Measurements from ENCODE around the gene PPP1R1B. TPM values are rescaled to one million over a fixed set of nuclear protein-coding genes. Genes with fewer than 3 reads are reported as not detected.
A peak's percentile ranks its signal among the peaks of the same experiment; 100 is the strongest.

PPP1R1B gene
- total and polyA plus RNA-seq, 9 of the 15 experiments (the other 6 are each of a cell fraction or from before 2014, with no cell fraction given): 0.07 to 0.18 (median 0.10) TPM; not detected in 4

DNA sequence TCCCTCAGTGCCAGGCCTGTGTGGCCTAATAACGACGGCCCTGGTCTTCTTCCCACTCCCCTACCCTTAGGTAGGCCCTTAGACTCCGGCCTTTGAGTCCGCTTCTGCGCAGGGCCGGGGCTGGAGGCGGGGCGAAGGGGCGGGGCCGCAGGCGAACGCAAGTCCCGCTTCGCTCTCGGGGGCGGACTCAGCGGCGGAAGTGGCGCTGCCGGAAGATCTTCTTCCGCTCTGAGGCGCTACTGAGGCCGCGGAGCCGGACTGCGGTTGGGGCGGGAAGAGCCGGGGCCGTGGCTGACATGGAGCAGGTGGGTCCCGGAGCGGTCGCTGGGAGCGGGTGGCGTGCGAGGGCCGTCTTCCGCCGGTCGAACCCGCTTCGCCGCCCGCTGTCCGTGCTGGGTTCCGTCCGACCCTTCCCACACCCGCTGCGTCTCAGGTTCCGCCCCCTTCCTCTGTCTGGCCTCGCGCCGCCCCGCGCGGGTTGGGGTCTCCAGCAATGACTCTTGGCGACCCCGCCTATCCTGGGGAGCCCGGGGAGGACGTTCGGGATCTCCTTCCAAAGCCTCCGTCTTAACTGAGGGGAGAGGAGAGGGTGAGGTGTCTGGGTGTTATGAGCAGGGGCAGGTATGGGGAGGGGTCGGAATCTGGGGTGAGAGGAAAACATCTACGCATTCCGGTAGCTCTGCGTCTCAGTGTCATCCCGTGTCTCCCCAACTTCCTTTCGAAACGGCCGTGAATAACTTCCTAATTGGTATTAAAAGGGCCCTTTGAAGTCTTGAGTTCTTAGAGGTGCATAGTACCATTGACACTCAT is 10.4 kb downstream of the PPP1R1B start, which contains the start of gene STARD3 (continued):
- TF ChIP-seq, protein P1, sequence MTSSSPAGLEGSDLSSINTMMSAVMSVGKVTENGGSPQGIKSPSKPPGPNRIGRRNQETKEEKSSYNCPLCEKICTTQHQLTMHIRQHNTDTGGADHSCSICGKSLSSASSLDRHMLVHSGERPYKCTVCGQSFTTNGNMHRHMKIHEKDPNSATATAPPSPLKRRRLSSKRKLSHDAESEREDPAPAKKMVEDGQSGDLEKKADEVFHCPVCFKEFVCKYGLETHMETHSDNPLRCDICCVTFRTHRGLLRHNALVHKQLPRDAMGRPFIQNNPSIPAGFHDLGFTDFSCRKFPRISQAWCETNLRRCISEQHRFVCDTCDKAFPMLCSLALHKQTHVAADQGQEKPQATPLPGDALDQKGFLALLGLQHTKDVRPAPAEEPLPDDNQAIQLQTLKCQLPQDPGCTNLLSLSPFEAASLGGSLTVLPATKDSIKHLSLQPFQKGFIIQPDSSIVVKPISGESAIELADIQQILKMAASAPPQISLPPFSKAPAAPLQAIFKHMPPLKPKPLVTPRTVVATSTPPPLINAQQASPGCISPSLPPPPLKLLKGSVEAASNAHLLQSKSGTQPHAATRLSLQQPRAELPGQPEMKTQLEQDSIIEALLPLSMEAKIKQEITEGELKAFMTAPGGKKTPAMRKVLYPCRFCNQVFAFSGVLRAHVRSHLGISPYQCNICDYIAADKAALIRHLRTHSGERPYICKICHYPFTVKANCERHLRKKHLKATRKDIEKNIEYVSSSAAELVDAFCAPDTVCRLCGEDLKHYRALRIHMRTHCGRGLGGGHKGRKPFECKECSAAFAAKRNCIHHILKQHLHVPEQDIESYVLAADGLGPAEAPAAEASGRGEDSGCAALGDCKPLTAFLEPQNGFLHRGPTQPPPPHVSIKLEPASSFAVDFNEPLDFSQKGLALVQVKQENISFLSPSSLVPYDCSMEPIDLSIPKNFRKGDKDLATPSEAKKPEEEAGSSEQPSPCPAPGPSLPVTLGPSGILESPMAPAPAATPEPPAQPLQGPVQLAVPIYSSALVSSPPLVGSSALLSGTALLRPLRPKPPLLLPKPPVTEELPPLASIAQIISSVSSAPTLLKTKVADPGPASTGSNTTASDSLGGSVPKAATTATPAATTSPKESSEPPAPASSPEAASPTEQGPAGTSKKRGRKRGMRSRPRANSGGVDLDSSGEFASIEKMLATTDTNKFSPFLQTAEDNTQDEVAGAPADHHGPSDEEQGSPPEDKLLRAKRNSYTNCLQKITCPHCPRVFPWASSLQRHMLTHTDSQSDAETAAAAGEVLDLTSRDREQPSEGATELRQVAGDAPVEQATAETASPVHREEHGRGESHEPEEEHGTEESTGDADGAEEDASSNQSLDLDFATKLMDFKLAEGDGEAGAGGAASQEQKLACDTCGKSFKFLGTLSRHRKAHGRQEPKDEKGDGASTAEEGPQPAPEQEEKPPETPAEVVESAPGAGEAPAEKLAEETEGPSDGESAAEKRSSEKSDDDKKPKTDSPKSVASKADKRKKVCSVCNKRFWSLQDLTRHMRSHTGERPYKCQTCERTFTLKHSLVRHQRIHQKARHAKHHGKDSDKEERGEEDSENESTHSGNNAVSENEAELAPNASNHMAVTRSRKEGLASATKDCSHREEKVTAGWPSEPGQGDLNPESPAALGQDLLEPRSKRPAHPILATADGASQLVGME (CRISPR knock-in tag; IDR thresholded peaks at IDR 0.05): 0 out of 2 replicates have a peak, but pooled peaks have one; percentile 65
- TF ChIP-seq TARDBP (IDR thresholded peaks at IDR 0.05) (no peak), NUFIP1 (IDR thresholded peaks at IDR 0.05; ENCODE audit: partially characterized antibody) (no peak), HMGN3 (IDR thresholded peaks at IDR 0.05; ENCODE audit: borderline replicate concordance, extremely low read depth, insufficient read length, low read depth, low read length) (peak; percentile 53), BRF1 (IDR thresholded peaks at IDR 0.05; ENCODE audit: borderline replicate concordance, extremely low read depth, insufficient read length) (no peak), TCF3 (CRISPR knock-in tag; IDR thresholded peaks at IDR 0.05) (no peak), RBBP5 (IDR thresholded peaks at IDR 0.05; ENCODE audit: borderline replicate concordance, insufficient read depth, low read length, poor library complexity, severe bottlenecking) (peak; percentile 90), KLF1 (tag; IDR thresholded peaks at IDR 0.05) (peak; percentile 33; the same call in 1 of the 2 replicates), ZNF232 (CRISPR knock-in tag; IDR thresholded peaks at IDR 0.05) (no peak), BMI1 (IDR thresholded peaks at IDR 0.05; ENCODE audit: low read length) (no peak)
- TF ChIP-seq, protein P2, sequence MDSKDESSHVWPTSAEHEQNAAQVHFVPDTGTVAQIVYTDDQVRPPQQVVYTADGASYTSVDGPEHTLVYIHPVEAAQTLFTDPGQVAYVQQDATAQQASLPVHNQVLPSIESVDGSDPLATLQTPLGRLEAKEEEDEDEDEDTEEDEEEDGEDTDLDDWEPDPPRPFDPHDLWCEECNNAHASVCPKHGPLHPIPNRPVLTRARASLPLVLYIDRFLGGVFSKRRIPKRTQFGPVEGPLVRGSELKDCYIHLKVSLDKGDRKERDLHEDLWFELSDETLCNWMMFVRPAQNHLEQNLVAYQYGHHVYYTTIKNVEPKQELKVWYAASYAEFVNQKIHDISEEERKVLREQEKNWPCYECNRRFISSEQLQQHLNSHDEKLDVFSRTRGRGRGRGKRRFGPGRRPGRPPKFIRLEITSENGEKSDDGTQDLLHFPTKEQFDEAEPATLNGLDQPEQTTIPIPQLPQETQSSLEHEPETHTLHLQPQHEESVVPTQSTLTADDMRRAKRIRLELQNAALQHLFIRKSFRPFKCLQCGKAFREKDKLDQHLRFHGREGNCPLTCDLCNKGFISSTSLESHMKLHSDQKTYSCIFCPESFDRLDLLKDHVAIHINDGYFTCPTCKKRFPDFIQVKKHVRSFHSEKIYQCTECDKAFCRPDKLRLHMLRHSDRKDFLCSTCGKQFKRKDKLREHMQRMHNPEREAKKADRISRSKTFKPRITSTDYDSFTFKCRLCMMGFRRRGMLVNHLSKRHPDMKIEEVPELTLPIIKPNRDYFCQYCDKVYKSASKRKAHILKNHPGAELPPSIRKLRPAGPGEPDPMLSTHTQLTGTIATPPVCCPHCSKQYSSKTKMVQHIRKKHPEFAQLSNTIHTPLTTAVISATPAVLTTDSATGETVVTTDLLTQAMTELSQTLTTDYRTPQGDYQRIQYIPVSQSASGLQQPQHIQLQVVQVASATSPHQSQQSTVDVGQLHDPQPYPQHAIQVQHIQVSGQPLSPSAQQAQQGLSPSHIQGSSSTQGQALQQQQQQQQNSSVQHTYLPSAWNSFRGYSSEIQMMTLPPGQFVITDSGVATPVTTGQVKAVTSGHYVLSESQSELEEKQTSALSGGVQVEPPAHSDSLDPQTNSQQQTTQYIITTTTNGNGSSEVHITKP (IDR thresholded peaks at IDR 0.05; ENCODE audit: partially characterized antibody): peak; percentile 84
- TF ChIP-seq, protein P3, sequence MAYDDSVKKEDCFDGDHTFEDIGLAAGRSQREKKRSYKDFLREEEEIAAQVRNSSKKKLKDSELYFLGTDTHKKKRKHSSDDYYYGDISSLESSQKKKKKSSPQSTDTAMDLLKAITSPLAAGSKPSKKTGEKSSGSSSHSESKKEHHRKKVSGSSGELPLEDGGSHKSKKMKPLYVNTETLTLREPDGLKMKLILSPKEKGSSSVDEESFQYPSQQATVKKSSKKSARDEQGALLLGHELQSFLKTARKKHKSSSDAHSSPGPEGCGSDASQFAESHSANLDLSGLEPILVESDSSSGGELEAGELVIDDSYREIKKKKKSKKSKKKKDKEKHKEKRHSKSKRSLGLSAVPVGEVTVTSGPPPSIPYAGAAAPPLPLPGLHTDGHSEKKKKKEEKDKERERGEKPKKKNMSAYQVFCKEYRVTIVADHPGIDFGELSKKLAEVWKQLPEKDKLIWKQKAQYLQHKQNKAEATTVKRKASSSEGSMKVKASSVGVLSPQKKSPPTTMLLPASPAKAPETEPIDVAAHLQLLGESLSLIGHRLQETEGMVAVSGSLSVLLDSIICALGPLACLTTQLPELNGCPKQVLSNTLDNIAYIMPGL (CRISPR knock-in tag; IDR thresholded peaks at IDR 0.05): peak; percentile 67; the same call in 1 of the 2 replicates
- TF ChIP-seq, protein P4, sequence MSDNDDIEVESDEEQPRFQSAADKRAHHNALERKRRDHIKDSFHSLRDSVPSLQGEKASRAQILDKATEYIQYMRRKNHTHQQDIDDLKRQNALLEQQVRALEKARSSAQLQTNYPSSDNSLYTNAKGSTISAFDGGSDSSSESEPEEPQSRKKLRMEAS (CRISPR knock-in tag; IDR thresholded peaks at IDR 0.05): peak; percentile 75
